ENCODE data around the gene SPPL3. TPM values are rescaled to one million over a fixed set of nuclear protein-coding genes. Genes with fewer than 3 reads are reported as not detected.

Gene SPPL3
- total and polyA plus RNA-seq, 4 donors, result 14.2 to 52.3 (median 29.6) TPM

- no peak overlapping the region for H3K4me3 ChIP-seq
- peak overlapping the region in 1 of 2 donors; percentile 64 for H3K27ac ChIP-seq (ENCODE audit: low read depth in 1 of 2, low read length in 1 of 2)
- WGBS, 2 donors, result 22 to 44% methylated on average over 3 of the region's 3 CpGs
- no peaks in the 10 kb centered on the region for H3K27me3 ChIP-seq (ENCODE audit: control insufficient read depth in 3 of 3, insufficient read depth in 3 of 3, low read length in 2 of 3)
- H3K4me1 ChIP-seq (ENCODE audit: control insufficient read depth in 5 of 5, insufficient read depth in 5 of 5, low read length in 5 of 5), result peaks cover 0 to 36% (median 5%) of the 10 kb centered on the region in 5 donors
- TF ChIP-seq, protein P1, sequence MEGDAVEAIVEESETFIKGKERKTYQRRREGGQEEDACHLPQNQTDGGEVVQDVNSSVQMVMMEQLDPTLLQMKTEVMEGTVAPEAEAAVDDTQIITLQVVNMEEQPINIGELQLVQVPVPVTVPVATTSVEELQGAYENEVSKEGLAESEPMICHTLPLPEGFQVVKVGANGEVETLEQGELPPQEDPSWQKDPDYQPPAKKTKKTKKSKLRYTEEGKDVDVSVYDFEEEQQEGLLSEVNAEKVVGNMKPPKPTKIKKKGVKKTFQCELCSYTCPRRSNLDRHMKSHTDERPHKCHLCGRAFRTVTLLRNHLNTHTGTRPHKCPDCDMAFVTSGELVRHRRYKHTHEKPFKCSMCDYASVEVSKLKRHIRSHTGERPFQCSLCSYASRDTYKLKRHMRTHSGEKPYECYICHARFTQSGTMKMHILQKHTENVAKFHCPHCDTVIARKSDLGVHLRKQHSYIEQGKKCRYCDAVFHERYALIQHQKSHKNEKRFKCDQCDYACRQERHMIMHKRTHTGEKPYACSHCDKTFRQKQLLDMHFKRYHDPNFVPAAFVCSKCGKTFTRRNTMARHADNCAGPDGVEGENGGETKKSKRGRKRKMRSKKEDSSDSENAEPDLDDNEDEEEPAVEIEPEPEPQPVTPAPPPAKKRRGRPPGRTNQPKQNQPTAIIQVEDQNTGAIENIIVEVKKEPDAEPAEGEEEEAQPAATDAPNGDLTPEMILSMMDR (IDR thresholded peaks at IDR 0.05; ENCODE audit: control extremely low read depth, extremely low read depth), result no peak
- H3K9ac ChIP-seq (ENCODE audit: insufficient read depth in 1 of 2, low read length in 2 of 2), result no peak overlapping the region
- peaks cover 0 to 4% (median 0%) of the 10 kb centered on the region in 4 donors for H3K36me3 ChIP-seq (ENCODE audit: control insufficient read depth in 4 of 4, insufficient read depth in 4 of 4, low read length in 4 of 4)
- ATAC-seq (ENCODE audit: insufficient read depth, low FRiP score) (no peak), DNase-seq (no peak)
- H3K9me3 ChIP-seq (ENCODE audit: control insufficient read depth in 4 of 4, insufficient read depth in 3 of 4, low read length in 3 of 4), result no peaks in the 10 kb centered on the region
Measured at GRCh38 chr12:120847814-120848213, 56.3 kb downstream of the SPPL3 start.

DNA sequence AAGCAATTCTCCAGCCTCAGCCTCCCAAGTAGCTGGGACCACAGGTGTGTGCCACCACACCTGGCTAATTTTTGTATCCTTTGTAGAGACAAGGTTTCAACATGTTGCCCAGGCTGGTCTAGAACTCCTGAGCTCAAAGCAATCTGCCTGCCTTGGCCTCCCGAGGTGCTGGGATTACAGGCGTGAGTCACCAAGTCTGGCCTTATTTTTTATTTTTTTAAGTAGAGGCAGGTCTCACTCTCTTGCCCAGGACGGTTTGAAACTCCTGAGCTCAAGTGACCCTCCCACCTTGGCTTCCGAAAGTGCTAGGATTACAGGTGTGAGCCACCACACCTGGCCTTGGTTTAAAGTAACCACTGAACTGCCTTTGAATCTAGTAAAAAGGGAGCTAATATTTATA, 56.8 kb downstream of the SPPL3 start:
- peaks cover 0 to 36% (median 5%) of the 10 kb centered on the region in 5 donors for H3K4me1 ChIP-seq (ENCODE audit: control insufficient read depth in 5 of 5, insufficient read depth in 5 of 5, low read length in 5 of 5)
- TF ChIP-seq, protein P1 (IDR thresholded peaks at IDR 0.05; ENCODE audit: control extremely low read depth, extremely low read depth), result no peak

GRCh38 chr12:120846721-120847120, 57.4 kb downstream of the SPPL3 start:
- TF ChIP-seq, protein P1 (IDR thresholded peaks at IDR 0.05; ENCODE audit: control extremely low read depth, extremely low read depth), result no peak
- Histone ChIP-seq H3K27me3 (ENCODE audit: control insufficient read depth in 3 of 3, insufficient read depth in 3 of 3, low read length in 2 of 3) (no peaks in the 10 kb centered on the region), H3K4me1 (ENCODE audit: control insufficient read depth in 5 of 5, insufficient read depth in 5 of 5, low read length in 5 of 5) (peaks cover 0 to 36% (median 5%) of the 10 kb centered on the region in 5 donors), H3K9me3 (ENCODE audit: control insufficient read depth in 4 of 4, insufficient read depth in 3 of 4, low read length in 3 of 4) (no peaks in the 10 kb centered on the region), H3K27ac (ENCODE audit: low read depth in 1 of 2, low read length in 1 of 2) (no peak overlapping the region), H3K4me3 (no peak overlapping the region), H3K9ac (ENCODE audit: insufficient read depth in 1 of 2, low read length in 2 of 2) (no peak overlapping the region), H3K36me3 (ENCODE audit: control insufficient read depth in 4 of 4, insufficient read depth in 4 of 4, low read length in 4 of 4) (peaks cover 0 to 4% (median 0%) of the 10 kb centered on the region in 4 donors)
- peak in 1 of 3 donors; percentile 30 for DNase-seq
- no peak for ATAC-seq (ENCODE audit: insufficient read depth, low FRiP score)

More for the DNA sequence above, 56.8 kb downstream of the SPPL3 start:
- peaks cover 0 to 4% (median 0%) of the 10 kb centered on the region in 4 donors for H3K36me3 ChIP-seq (ENCODE audit: control insufficient read depth in 4 of 4, insufficient read depth in 4 of 4, low read length in 4 of 4)
- H3K4me3 ChIP-seq, result no peak overlapping the region
- ATAC-seq (ENCODE audit: insufficient read depth, low FRiP score), result no peak
- H3K27ac ChIP-seq (ENCODE audit: low read depth in 1 of 2, low read length in 1 of 2), result no peak overlapping the region
- DNase-seq, result no peak
- WGBS, 2 donors, result 63 to 73% methylated on average over 4 of the region's 4 CpGs
- H3K27me3 ChIP-seq (ENCODE audit: control insufficient read depth in 3 of 3, insufficient read depth in 3 of 3, low read length in 2 of 3), result no peaks in the 10 kb centered on the region
- no peaks in the 10 kb centered on the region for H3K9me3 ChIP-seq (ENCODE audit: control insufficient read depth in 4 of 4, insufficient read depth in 3 of 4, low read length in 3 of 4)
- no peak overlapping the region for H3K9ac ChIP-seq (ENCODE audit: insufficient read depth in 1 of 2, low read length in 2 of 2)

DNA sequence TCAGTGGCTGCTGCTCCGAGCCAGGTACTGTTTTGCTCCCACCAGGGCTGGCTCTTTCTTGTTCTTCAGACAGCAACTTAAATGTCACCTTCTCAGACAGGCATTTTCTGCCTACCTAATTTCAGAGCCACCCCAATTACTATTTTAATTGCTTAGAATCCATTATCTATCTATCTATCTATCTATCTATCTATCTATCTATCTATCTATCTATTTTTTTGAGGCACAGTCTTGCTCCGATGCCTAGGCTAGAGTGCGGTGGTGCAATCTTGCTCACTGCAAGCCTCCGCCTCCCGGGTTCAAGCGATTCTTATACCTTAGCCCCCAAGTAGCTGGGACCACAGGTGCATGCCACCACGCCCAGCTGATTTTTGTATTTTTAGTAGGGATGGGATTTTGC, 58.5 kb downstream of the SPPL3 start:
- TF ChIP-seq, protein P1 (IDR thresholded peaks at IDR 0.05; ENCODE audit: control extremely low read depth, extremely low read depth), result no peak
- ATAC-seq (ENCODE audit: insufficient read depth, low FRiP score), result no peak
- Histone ChIP-seq H3K27me3 (ENCODE audit: control insufficient read depth in 3 of 3, insufficient read depth in 3 of 3, low read length in 2 of 3) (no peaks in the 10 kb centered on the region), H3K36me3 (ENCODE audit: control insufficient read depth in 4 of 4, insufficient read depth in 4 of 4, low read length in 4 of 4) (peaks cover 0 to 4% (median 0%) of the 10 kb centered on the region in 4 donors), H3K9ac (ENCODE audit: insufficient read depth in 1 of 2, low read length in 2 of 2) (no peak overlapping the region), H3K4me3 (no peak overlapping the region), H3K9me3 (ENCODE audit: control insufficient read depth in 4 of 4, insufficient read depth in 3 of 4, low read length in 3 of 4) (no peaks in the 10 kb centered on the region), H3K4me1 (ENCODE audit: control insufficient read depth in 5 of 5, insufficient read depth in 5 of 5, low read length in 5 of 5) (peaks cover 0 to 26% (median 5%) of the 10 kb centered on the region in 5 donors), H3K27ac (ENCODE audit: low read depth in 1 of 2, low read length in 1 of 2) (no peak overlapping the region)
- 96 to 98% methylated on average over 7 of the region's 7 CpGs for WGBS, 2 donors
- DNase-seq, result no peak
